Left ventricle myocardium inferior (tissue), 1 donor: Measurements from ENCODE around the gene DISP3. TPM values are rescaled to one million over a fixed set of nuclear protein-coding genes. Genes with fewer than 3 reads are reported as not detected.

ENCODE experiments used
- DNase-seq: peaks from one replicate; pipeline ENCODE4 v3.0.0-alpha.2; 2020
- H3K27ac ChIP-seq: fragments of 200-600 bp; replicated peaks from 2 replicates; pipeline ENCODE4 v1.8.0; 2021
- H3K27me3 ChIP-seq: fragments of 200-600 bp; 2 replicates; pipeline ENCODE4 v1.8.0; 2021; ENCODE audit warnings: low read depth
- H3K36me3 ChIP-seq: fragments of 200-600 bp; 2 replicates; pipeline ENCODE4 v1.8.0; 2021
- H3K4me1 ChIP-seq: fragments of 200-600 bp; 2 replicates; pipeline ENCODE4 v1.8.0; 2021
- H3K4me3 ChIP-seq: fragments of 200-600 bp; 2 replicates; pipeline ENCODE4 v1.8.0; 2021; ENCODE audit warnings: mild to moderate bottlenecking, moderate library complexity
- H3K9me3 ChIP-seq: fragments of 200-600 bp; replicated peaks from 2 replicates; pipeline ENCODE4 v1.8.0; 2021
- intact Hi-C: fragments of 100-400 bp; cut with micrococcal nuclease; formaldehyde crosslinking; loops from one replicate; pipeline ENCODE4 v1.11.0; 2022
- total RNA-seq: library from RNA; stranded (reverse); fragmentation: NEBNext Ultra II Directional; extraction: Animal tissue kit (Norgen Biotek cat#: 25700); gene quantifications from one replicate; pipeline ENCODE4 v1.2.1, GENCODE V29; 2021
- TF ChIP-seq, protein P1 (sequence below): fragments of 200-600 bp; IDR thresholded peaks from 2 replicates; pipeline ENCODE4 v1.8.0; 2021; ENCODE audit warnings: antibody characterized with exemption, mild to moderate bottlenecking, borderline replicate concordance
- donor health status: DM: no; HTN: yes; CAD: no; lungs with severe emphysema.

The DISP3 gene
- total RNA-seq, 1 donor from 2014 or later: not detected

DNA sequence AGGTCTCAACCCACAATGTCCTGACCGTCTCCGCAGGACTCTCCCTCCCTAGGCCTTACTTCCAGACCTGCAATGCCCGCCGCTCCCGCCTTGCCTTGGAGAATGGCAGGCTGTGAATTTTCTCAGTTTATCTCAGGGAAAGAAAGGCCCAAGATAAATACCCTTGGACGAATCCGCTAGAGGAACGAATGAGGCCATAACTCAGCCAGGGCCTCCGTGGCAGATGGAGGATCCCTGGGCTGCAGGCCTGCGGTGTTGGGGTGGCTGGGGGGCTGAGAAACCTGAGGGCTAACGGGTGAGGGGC is 29.9 kb upstream of the DISP3 start:
- H3K4me3 ChIP-seq: no peak overlapping the region
- no peak for DNase-seq
- peaks cover 100% of the 10 kb centered on the region for H3K27me3 ChIP-seq
- no peak overlapping the region for H3K27ac ChIP-seq
- intact Hi-C loops: no loop called here
- TF ChIP-seq, protein P1, sequence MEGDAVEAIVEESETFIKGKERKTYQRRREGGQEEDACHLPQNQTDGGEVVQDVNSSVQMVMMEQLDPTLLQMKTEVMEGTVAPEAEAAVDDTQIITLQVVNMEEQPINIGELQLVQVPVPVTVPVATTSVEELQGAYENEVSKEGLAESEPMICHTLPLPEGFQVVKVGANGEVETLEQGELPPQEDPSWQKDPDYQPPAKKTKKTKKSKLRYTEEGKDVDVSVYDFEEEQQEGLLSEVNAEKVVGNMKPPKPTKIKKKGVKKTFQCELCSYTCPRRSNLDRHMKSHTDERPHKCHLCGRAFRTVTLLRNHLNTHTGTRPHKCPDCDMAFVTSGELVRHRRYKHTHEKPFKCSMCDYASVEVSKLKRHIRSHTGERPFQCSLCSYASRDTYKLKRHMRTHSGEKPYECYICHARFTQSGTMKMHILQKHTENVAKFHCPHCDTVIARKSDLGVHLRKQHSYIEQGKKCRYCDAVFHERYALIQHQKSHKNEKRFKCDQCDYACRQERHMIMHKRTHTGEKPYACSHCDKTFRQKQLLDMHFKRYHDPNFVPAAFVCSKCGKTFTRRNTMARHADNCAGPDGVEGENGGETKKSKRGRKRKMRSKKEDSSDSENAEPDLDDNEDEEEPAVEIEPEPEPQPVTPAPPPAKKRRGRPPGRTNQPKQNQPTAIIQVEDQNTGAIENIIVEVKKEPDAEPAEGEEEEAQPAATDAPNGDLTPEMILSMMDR: no peak
- no peaks in the 10 kb centered on the region for H3K4me1 ChIP-seq
- no peaks in the 10 kb centered on the region for H3K36me3 ChIP-seq
- H3K9me3 ChIP-seq: no peaks in the 10 kb centered on the region

GRCh38 chr1:11450310-11450709 is 28.6 kb upstream of the DISP3 start:
- TF ChIP-seq, protein P1: no peak
- H3K27ac ChIP-seq: no peak overlapping the region
- peaks cover 100% of the 10 kb centered on the region for H3K27me3 ChIP-seq
- no peak for DNase-seq
- intact Hi-C loops: no loop called here
- no peaks in the 10 kb centered on the region for H3K4me1 ChIP-seq
- H3K36me3 ChIP-seq: no peaks in the 10 kb centered on the region
- H3K9me3 ChIP-seq: no peaks in the 10 kb centered on the region
- no peak overlapping the region for H3K4me3 ChIP-seq

DNA sequence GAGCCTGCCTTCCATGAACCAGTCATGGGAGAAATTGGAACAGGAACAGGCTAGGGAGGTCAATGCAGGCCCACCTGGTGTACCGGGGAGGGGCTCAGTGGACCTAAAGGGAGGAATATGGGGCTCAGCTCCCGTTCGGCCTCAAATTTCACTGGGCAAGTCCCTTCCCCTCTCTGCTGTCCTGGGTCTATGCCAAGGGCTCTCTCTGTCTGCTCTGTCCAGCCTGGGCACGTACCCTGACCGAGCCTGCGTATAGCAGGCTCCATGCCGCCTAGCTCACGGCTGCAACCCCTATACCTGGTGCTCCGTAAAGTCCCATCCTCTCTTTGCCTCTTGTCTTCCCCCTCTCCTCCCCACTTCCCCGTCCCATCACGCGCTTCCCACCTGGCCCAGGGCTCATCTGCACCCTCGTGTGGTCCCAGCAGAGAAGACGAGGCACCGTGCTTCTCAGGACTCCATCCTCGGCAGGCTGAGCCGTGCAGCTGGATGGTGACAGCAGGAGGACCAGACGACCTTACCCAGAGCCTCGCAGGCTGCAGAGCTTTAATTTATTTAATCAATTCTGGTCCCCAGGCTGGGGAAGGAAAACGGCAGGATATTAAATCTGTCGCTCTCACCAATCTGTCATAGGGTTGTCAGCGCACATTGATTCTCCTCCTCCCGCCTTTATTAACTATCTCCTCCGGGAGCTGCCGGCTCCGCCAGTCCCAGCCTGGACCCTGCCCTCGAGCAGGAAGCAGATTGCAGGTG is 25.0 kb upstream of the DISP3 start:
- no peaks in the 10 kb centered on the region for H3K36me3 ChIP-seq
- no peak overlapping the region for H3K4me3 ChIP-seq
- peaks cover 98% of the 10 kb centered on the region for H3K27me3 ChIP-seq
- no peak for DNase-seq
- no peak overlapping the region for H3K27ac ChIP-seq
- no peaks in the 10 kb centered on the region for H3K9me3 ChIP-seq
- TF ChIP-seq, protein P1: no peak
- peaks cover 6% of the 10 kb centered on the region for H3K4me1 ChIP-seq
- intact Hi-C loops: no loop called here

- Histone ChIP-seq H3K4me1 (peaks cover 12% of the 10 kb centered on the region), H3K27me3 (peaks cover 98% of the 10 kb centered on the region), H3K36me3 (no peaks in the 10 kb centered on the region), H3K9me3 (no peaks in the 10 kb centered on the region), H3K27ac (no peak overlapping the region), H3K4me3 (no peak overlapping the region)
- intact Hi-C loops: no loop called here
- TF ChIP-seq, protein P1: no peak
- no peak for DNase-seq
These were observed 22.9 kb upstream of the DISP3 start for GRCh38 chr1:11455967-11456570.

DNA sequence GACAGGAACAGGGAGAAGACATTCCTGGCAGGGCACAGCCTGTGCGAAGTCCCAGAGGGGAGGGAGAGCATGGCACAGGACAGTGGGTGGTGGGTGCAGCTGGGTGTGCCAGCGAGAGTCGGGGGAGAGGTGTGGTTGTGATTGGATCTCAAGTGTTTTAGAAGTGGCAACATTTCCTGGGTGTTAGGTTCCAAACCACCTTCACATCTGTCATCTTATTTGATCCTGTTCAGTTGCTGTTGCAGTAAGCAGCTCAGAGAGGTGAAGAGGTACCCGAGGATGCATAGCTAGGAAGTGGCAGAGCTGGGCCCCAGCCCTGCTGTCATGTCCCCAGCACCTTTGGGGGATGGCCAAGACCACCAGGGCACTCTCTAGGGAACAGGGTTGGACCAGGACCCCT is 22.0 kb upstream of the DISP3 start:
- Histone ChIP-seq H3K27ac (no peak overlapping the region), H3K4me3 (no peak overlapping the region), H3K4me1 (peaks cover 12% of the 10 kb centered on the region), H3K27me3 (peaks cover 98% of the 10 kb centered on the region), H3K9me3 (no peaks in the 10 kb centered on the region), H3K36me3 (no peaks in the 10 kb centered on the region)
- DNase-seq: no peak
- TF ChIP-seq, protein P1: no peak
- intact Hi-C loops: no loop called here
